ENCODE results near the gene BGLAP. TPM values are rescaled to one million over a fixed set of nuclear protein-coding genes. Genes with fewer than 3 reads are reported as not detected.

The BGLAP gene
- total and polyA plus RNA-seq, 2 donors from 2014 or later, result 1.7 to 1.8 TPM

- peaks cover 0 to 19% (median 15%) of the 10 kb centered on the region in 3 donors for H3K4me1 ChIP-seq (ENCODE audit: control insufficient read depth in 2 of 3, insufficient read depth in 2 of 3, low read depth in 1 of 3, low read length in 3 of 3)
- H3K36me3 ChIP-seq (ENCODE audit: control insufficient read depth in 2 of 3, insufficient read depth in 3 of 3, low read length in 3 of 3), result peaks cover 0 to 3% (median 3%) of the 10 kb centered on the region in 3 donors
- no peak for DNase-seq
- no peak for FAIRE-seq
- peak overlapping the region; percentile 78 to 87 (median 78) for H3K9ac ChIP-seq (ENCODE audit: low read length in 3 of 3)
- intact Hi-C loops (cut with DNase I), result no loop called here
- no peaks in the 10 kb centered on the region for H3K9me3 ChIP-seq (ENCODE audit: control insufficient read depth in 2 of 3, insufficient read depth in 1 of 3, low read length in 3 of 3)
- H3K27me3 ChIP-seq (ENCODE audit: control insufficient read depth, insufficient read depth, low read length), result no peaks in the 10 kb centered on the region
- TF ChIP-seq CTCF (IDR thresholded peaks at IDR 0.05; ENCODE audit: borderline replicate concordance, extremely low read depth, insufficient read depth), result no peak
- peak overlapping the region; percentile 66 to 68 for H3K27ac ChIP-seq (ENCODE audit: low read depth in 2 of 2, low read length in 2 of 2)
- peak overlapping the region; percentile 88 to 95 (median 93) for H3K4me3 ChIP-seq (ENCODE audit: low read length in 3 of 3)
These were observed 47.7 kb upstream of the BGLAP start for GRCh38 chr1:156194300-156194652.

- Histone ChIP-seq H3K9me3 (ENCODE audit: control insufficient read depth in 2 of 3, insufficient read depth in 1 of 3, low read length in 3 of 3) (no peaks in the 10 kb centered on the region), H3K9ac (ENCODE audit: low read length in 3 of 3) (no peak overlapping the region), H3K4me1 (ENCODE audit: control insufficient read depth in 2 of 3, insufficient read depth in 2 of 3, low read depth in 1 of 3, low read length in 3 of 3) (peaks cover 0 to 32% (median 22%) of the 10 kb centered on the region in 3 donors), H3K27ac (ENCODE audit: low read depth in 2 of 2, low read length in 2 of 2) (peak overlapping the region in 1 of 2 donors; percentile 3), H3K4me3 (ENCODE audit: low read length in 3 of 3) (peak overlapping the region in 1 of 3 donors; percentile 12), H3K36me3 (ENCODE audit: control insufficient read depth in 2 of 3, insufficient read depth in 3 of 3, low read length in 3 of 3) (peaks cover 3 to 10% (median 3%) of the 10 kb centered on the region in 3 donors), H3K27me3 (ENCODE audit: control insufficient read depth, insufficient read depth, low read length) (no peaks in the 10 kb centered on the region)
- FAIRE-seq, result no peak
- TF ChIP-seq CTCF (IDR thresholded peaks at IDR 0.05; ENCODE audit: borderline replicate concordance, extremely low read depth, insufficient read depth), result no peak
- intact Hi-C loops (cut with DNase I), result no loop called here
- DNase-seq, result no peak
These were observed 46.1 kb upstream of the BGLAP start for GRCh38 chr1:156195853-156196252.

GRCh38 chr1:156196445-156196844 is 45.5 kb upstream of the BGLAP start:
- Histone ChIP-seq H3K27ac (ENCODE audit: low read depth in 2 of 2, low read length in 2 of 2) (peak overlapping the region in 1 of 2 donors; percentile 10), H3K9ac (ENCODE audit: low read length in 3 of 3) (no peak overlapping the region), H3K9me3 (ENCODE audit: control insufficient read depth in 2 of 3, insufficient read depth in 1 of 3, low read length in 3 of 3) (no peaks in the 10 kb centered on the region), H3K36me3 (ENCODE audit: control insufficient read depth in 2 of 3, insufficient read depth in 3 of 3, low read length in 3 of 3) (peaks cover 3 to 10% (median 3%) of the 10 kb centered on the region in 3 donors), H3K4me3 (ENCODE audit: low read length in 3 of 3) (no peak overlapping the region), H3K27me3 (ENCODE audit: control insufficient read depth, insufficient read depth, low read length) (no peaks in the 10 kb centered on the region), H3K4me1 (ENCODE audit: control insufficient read depth in 2 of 3, insufficient read depth in 2 of 3, low read depth in 1 of 3, low read length in 3 of 3) (peaks cover 0 to 32% (median 22%) of the 10 kb centered on the region in 3 donors)
- no peak for TF ChIP-seq CTCF (IDR thresholded peaks at IDR 0.05; ENCODE audit: borderline replicate concordance, extremely low read depth, insufficient read depth)
- FAIRE-seq (no peak), DNase-seq (no peak)
- intact Hi-C loops (cut with DNase I), result no loop called here
